Osteoblast (primary cell): ENCODE data around the gene IFNL4. TPM values are rescaled to one million over a fixed set of nuclear protein-coding genes. Genes with fewer than 3 reads are reported as not detected.

ENCODE experiments used
- DNase-seq: peaks from one replicate; pipeline ENCODE4 v3.0.0; 2011; ENCODE audit warnings: low spot score, mixed read lengths; ENCODE audit not compliant: insufficient read length; ENCODE audit errors: missing footprints
- H2AFZ ChIP-seq: 2 replicates; pipeline ENCODE4 v1.6.0; 2011; ENCODE audit warnings: mild to moderate bottlenecking, low read length
- H3K27ac ChIP-seq: 2 replicates; pipeline ENCODE4 v1.5.1; 2011; ENCODE audit warnings: mild to moderate bottlenecking, low read depth, low read length, moderate library complexity
- H3K27me3 ChIP-seq: 2 replicates; pipeline ENCODE4 v1.6.0; 2012; ENCODE audit warnings: mild to moderate bottlenecking, control low read depth, inconsistent platforms, low read length, moderate library complexity; ENCODE audit not compliant: insufficient read depth
- H3K36me3 ChIP-seq: 2 replicates; pipeline ENCODE4 v1.5.1; 2011; ENCODE audit warnings: mild to moderate bottlenecking, low read length, control low read depth, moderate library complexity; ENCODE audit not compliant: insufficient read depth
- H3K4me1 ChIP-seq: 2 replicates; pipeline ENCODE4 v1.5.1; 2011; ENCODE audit warnings: mild to moderate bottlenecking, low read length, control low read depth, moderate library complexity; ENCODE audit not compliant: insufficient read depth
- H3K4me2 ChIP-seq: 2 replicates; pipeline ENCODE4 v1.6.0; 2011; ENCODE audit warnings: mild to moderate bottlenecking, low read length; ENCODE audit not compliant: insufficient read depth
- H3K4me3 ChIP-seq: fragments of 200-600 bp; sonication (generic); 3 replicates; pipeline ENCODE4 v1.5.1; 2012; ENCODE audit warnings: mild to moderate bottlenecking, low read length, inconsistent platforms; ENCODE audit not compliant: insufficient read depth
- H3K79me2 ChIP-seq: 2 replicates; pipeline ENCODE4 v1.6.0; 2012; ENCODE audit warnings: mild to moderate bottlenecking, low read length, control low read depth, inconsistent platforms; ENCODE audit not compliant: insufficient read depth
- H3K9me3 ChIP-seq: 2 replicates; pipeline ENCODE4 v1.5.1; 2011; ENCODE audit warnings: low read depth, low read length, control low read depth
- H4K20me1 ChIP-seq: 2 replicates; pipeline ENCODE4 v1.6.0; 2012; ENCODE audit warnings: mild to moderate bottlenecking, low read length, control low read depth; ENCODE audit not compliant: insufficient read depth
- CTCF ChIP-seq: IDR thresholded peaks from 2 replicates; pipeline ENCODE4 v1.5.1; 2011; ENCODE audit warnings: mild to moderate bottlenecking, low read depth, low read length, moderate library complexity; ENCODE audit errors: extremely low read depth
- total RNA-seq: library from RNA; depleted of rRNA; stranded (reverse); fragments of >200 nt; gene quantifications from 2 replicates; pipeline ENCODE4 v1.2.3, GENCODE V29; 2012

IFNL4 gene
- not detected in 2 replicates for total RNA-seq

- Histone ChIP-seq H3K9me3 (no peaks in the 10 kb centered on the region), H3K27me3 (peaks cover 40% of the 10 kb centered on the region), H3K4me1 (no peaks in the 10 kb centered on the region), H3K36me3 (no peaks in the 10 kb centered on the region), H2AFZ (no peak within 1 kb of the TSS), H3K79me2 (no peaks in the 10 kb centered on the region), H3K4me3 (no peak within 1 kb of the TSS), H3K4me2 (no peak within 1 kb of the TSS), H3K27ac (no peak within 1 kb of the TSS), H4K20me1 (no peaks in the 10 kb centered on the region)
- no peak for TF ChIP-seq CTCF
- DNase-seq, result no peak
Observed at GRCh38 chr19:39248806-39249205, at the start of gene IFNL4. Gene IFNL4 (minus strand): TSS chr19:39248856.

DNA sequence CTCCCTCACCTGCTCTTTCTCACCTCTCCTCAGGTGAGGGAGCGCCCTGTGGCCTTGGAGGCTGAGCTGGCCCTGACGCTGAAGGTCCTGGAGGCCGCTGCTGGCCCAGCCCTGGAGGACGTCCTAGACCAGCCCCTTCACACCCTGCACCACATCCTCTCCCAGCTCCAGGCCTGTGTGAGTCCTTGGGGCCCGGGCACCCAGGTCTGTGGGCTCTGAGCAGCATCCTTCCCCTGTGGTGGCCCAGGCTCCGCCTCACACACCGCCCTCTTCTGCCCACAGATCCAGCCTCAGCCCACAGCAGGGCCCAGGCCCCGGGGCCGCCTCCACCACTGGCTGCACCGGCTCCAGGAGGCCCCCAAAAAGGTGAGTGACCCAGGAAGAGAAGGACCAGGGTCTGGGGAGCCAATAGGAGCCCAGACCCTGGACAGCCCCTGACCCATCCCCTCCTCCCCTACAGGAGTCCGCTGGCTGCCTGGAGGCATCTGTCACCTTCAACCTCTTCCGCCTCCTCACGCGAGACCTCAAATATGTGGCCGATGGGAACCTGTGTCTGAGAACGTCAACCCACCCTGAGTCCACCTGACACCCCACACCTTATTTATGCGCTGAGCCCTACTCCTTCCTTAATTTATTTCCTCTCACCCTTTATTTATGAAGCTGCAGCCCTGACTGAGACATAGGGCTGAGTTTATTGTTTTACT lies 49.4 kb upstream of the IFNL4 start:
- Histone ChIP-seq H3K27me3 (peaks cover 5% of the 10 kb centered on the region), H4K20me1 (no peaks in the 10 kb centered on the region), H3K9me3 (no peaks in the 10 kb centered on the region), H2AFZ (no peak overlapping the region), H3K79me2 (no peaks in the 10 kb centered on the region), H3K27ac (no peak overlapping the region), H3K4me3 (no peak overlapping the region), H3K36me3 (no peaks in the 10 kb centered on the region), H3K4me2 (no peak overlapping the region), H3K4me1 (no peaks in the 10 kb centered on the region)
- DNase-seq, result no peak
- TF ChIP-seq CTCF, result no peak

DNA sequence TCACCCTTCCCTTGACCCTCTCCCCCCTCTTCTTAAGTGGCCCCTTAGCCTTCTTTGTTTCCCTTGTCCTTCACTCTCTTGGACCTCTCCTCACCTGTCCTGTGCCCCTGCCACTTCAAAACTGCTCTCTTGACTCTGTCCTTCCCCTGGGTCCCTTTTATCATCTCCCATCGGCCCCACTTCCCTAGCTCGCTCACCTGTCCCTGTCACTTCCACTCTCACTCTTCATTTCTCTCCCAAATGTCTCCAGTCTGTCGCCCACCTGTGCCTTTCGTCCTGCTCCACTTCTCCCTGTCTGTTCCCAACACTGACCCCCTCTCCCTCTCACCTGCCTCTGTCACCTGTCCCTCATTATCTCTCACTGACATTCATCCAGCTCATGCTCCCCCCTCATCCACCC lies 48.2 kb upstream of the IFNL4 start:
- Histone ChIP-seq H3K4me3 (no peak overlapping the region), H3K27me3 (peaks cover 5% of the 10 kb centered on the region), H4K20me1 (no peaks in the 10 kb centered on the region), H3K79me2 (no peaks in the 10 kb centered on the region), H3K36me3 (no peaks in the 10 kb centered on the region), H3K4me1 (no peaks in the 10 kb centered on the region), H3K9me3 (no peaks in the 10 kb centered on the region), H3K4me2 (no peak overlapping the region), H2AFZ (no peak overlapping the region), H3K27ac (no peak overlapping the region)
- no peak for TF ChIP-seq CTCF
- peak; percentile 37 for DNase-seq

DNA sequence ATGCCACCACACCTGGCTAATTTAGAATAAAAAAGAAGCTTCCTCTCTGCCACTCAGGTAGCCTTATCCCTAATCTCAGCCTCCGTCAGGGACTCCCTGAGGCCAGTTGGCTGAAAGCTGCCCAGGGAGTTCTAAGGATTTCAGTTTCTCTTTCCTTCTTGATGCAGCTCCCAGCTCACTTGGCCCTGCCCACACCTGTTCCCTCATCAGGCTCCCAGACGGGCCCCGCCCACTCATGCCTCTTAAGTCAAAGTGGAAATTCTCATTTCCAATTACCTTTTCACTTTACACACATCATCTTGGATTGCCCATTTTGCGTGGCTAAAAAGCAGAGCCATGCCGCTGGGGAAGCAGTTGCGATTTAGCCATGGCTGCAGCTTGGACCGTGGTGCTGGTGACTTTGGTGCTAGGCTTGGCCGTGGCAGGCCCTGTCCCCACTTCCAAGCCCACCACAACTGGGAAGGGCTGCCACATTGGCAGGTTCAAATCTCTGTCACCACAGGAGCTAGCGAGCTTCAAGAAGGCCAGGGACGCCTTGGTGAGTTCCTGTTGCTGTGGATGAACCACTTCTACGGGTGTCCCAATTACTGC lies 47.5 kb upstream of the IFNL4 start, which contains the start of gene IFNL1:
Gene IFNL1, plus strand, starts transcription at position 353 of the 591 bp plus-strand sequence. Its CDS starts 15 bp downstream, at position 368.
- no peak for DNase-seq
- peaks cover 8% of the 10 kb centered on the region for H3K27me3 ChIP-seq
- H3K4me1 ChIP-seq, result no peaks in the 10 kb centered on the region
- no peaks in the 10 kb centered on the region for H3K9me3 ChIP-seq
- no peaks in the 10 kb centered on the region for H3K79me2 ChIP-seq
- H3K36me3 ChIP-seq, result no peaks in the 10 kb centered on the region
- TF ChIP-seq CTCF, result no peak
- H3K4me2 ChIP-seq, result no peak within 1 kb of the TSS
- H2AFZ ChIP-seq, result no peak within 1 kb of the TSS
- H4K20me1 ChIP-seq, result no peaks in the 10 kb centered on the region
- no peak within 1 kb of the TSS for H3K27ac ChIP-seq
- H3K4me3 ChIP-seq, result no peak within 1 kb of the TSS
